HCT116 (cell line): ENCODE results near the gene ASB17. TPM values are rescaled to one million over a fixed set of nuclear protein-coding genes. Genes with fewer than 3 reads are reported as not detected.

Experiments
- ATAC-seq: fragments of 200-7000 bp; cut with Tn5 transposase; 2 replicates; pipeline ENCODE4 v1.9.1; 2020; ENCODE audit warnings: mild to moderate bottlenecking, moderate library complexity
- BruUV-seq: library from RNA; stranded (reverse); fragments of 400-500 nt; replicated peaks from 2 replicates; lab custom pipeline; 2021; lab: Mats Ljungman, UMichigan
- CTCF ChIA-PET: fragments of 300-600 bp; sonication (Branson Sonifier 250); formaldehyde crosslinking; loops from one replicate; lab custom pipeline; 2021; ENCODE audit warnings: antibody characterized with exemption; lab: Charles Lee
- POLR2A ChIA-PET: fragments of 300-600, 350-600 bp; sonication (Branson Sonifier 250); formaldehyde crosslinking; loops from one replicate; lab custom pipeline; 2021; ENCODE audit warnings: antibody characterized with exemption; lab: Charles Lee
- RAD21 ChIA-PET, 2 experiments: fragments of 300-600 bp; sonication (Branson Sonifier 250); formaldehyde crosslinking; loops; one replicate each; lab custom pipeline; 2023; ENCODE audit warnings: low total read pairs in 2 of 2; ENCODE audit not compliant: uncharacterized antibody in 2 of 2, unreplicated experiment in 2 of 2, low non-redundant PET in 1 of 2; lab: Charles Lee
- DNase-seq: peaks from one replicate; pipeline ENCODE4 v3.0.0-alpha.2; 2010; ENCODE audit warnings: low read depth, low spot score
- H2AFZ ChIP-seq: fragments of 200-600 bp; shearing (Covaris generic), sonication (generic); 2 replicates; pipeline ENCODE4 v1.6.1; 2017; ENCODE audit warnings: low read depth, mixed run types, mixed read lengths, antibody characterized with exemption, low read length; ENCODE audit not compliant: poor library complexity, severe bottlenecking
- H3K27ac ChIP-seq: 2 replicates; pipeline ENCODE4 v1.5.1; 2012; ENCODE audit warnings: low read depth, low read length
- H3K27me3 ChIP-seq: fragments of 200-600 bp; sonication (generic); 2 replicates; pipeline ENCODE4 v1.6.1; 2016; ENCODE audit warnings: mixed run types, low read length, mixed read lengths; ENCODE audit not compliant: insufficient read depth
- H3K36me3 ChIP-seq, 2 experiments: fragments of 200-500 bp in 1 of 2; fragments of 200-600 bp in 1 of 2; sonication (Bioruptor generic) in 1 of 2; sonication (generic) in 1 of 2; 2 replicates each; pipeline versions ENCODE4 v1.5.1 to v1.6.1; 2014 to 2016; ENCODE audit warnings: low read length in 2 of 2, inconsistent platforms in 1 of 2, mixed read lengths in 1 of 2, mixed run types in 1 of 2; ENCODE audit not compliant: insufficient read depth in 2 of 2, control insufficient read depth in 1 of 2
- H3K4me1 ChIP-seq, 2 experiments: fragments of 200-600 bp in 1 of 2; sonication (generic) in 1 of 2; 2 replicates each; pipeline versions ENCODE4 v1.5.1 to v1.6.1; 2012 to 2017; ENCODE audit warnings: low read length in 2 of 2, inconsistent platforms in 1 of 2, mild to moderate bottlenecking in 1 of 2, mixed read lengths in 1 of 2, mixed run types in 1 of 2, moderate library complexity in 1 of 2; ENCODE audit not compliant: insufficient read depth in 2 of 2, control insufficient read depth in 1 of 2
- H3K4me2 ChIP-seq: fragments of 200-600 bp; sonication (generic); 2 replicates; pipeline ENCODE4 v1.6.1; 2017; ENCODE audit warnings: mixed run types, low read length, mixed read lengths
- H3K4me3 ChIP-seq, 2 experiments: fragments of 200-600 bp in 1 of 2; sonication (generic) in 1 of 2; replicated peaks in 1 of 2; 2 replicates each; pipeline ENCODE4 v1.5.1; 2011 to 2016; ENCODE audit warnings: low read length in 2 of 2, control low read depth in 1 of 2, low read depth in 1 of 2, mild to moderate bottlenecking in 1 of 2, mixed read lengths in 1 of 2, mixed run types in 1 of 2
- H3K79me2 ChIP-seq: fragments of 200-600 bp; sonication (generic); 2 replicates; pipeline ENCODE4 v1.6.1; 2017; ENCODE audit warnings: mild to moderate bottlenecking, mixed run types, low read length, moderate library complexity, mixed read lengths; ENCODE audit not compliant: insufficient read depth
- H3K9ac ChIP-seq: fragments of 200-600 bp; sonication (generic); 2 replicates; pipeline ENCODE4 v1.6.1; 2016; ENCODE audit warnings: low read length, mixed read lengths
- H3K9me2 ChIP-seq: fragments of 200-600 bp; sonication (generic), shearing (Covaris generic); 2 replicates; pipeline ENCODE4 v1.6.1; 2017; ENCODE audit warnings: mixed run types, mild to moderate bottlenecking, moderate library complexity; ENCODE audit not compliant: insufficient read depth
- H3K9me3 ChIP-seq, 2 experiments: fragments of 200-500 bp in 1 of 2; fragments of 200-600 bp in 1 of 2; sonication (Bioruptor generic) in 1 of 2; sonication (generic) in 1 of 2; 2 replicates each; pipeline ENCODE4 v1.6.1; 2014 to 2017; ENCODE audit warnings: low read length in 2 of 2, mixed read lengths in 2 of 2, inconsistent platforms in 1 of 2, low read depth in 1 of 2, mild to moderate bottlenecking in 1 of 2, mixed run types in 1 of 2, moderate library complexity in 1 of 2; ENCODE audit not compliant: control insufficient read depth in 1 of 2, insufficient read depth in 1 of 2
- H4K20me1 ChIP-seq: fragments of 200-600 bp; sonication (generic), shearing (Covaris generic); 2 replicates; pipeline ENCODE4 v1.6.1; 2017; ENCODE audit warnings: mixed run types, mild to moderate bottlenecking, moderate library complexity; ENCODE audit not compliant: insufficient read depth
- CEBPB ChIP-seq: IDR thresholded peaks from 2 replicates; pipeline ENCODE4 v1.6.1; 2012; ENCODE audit warnings: low read depth
- ELF1 ChIP-seq: IDR thresholded peaks from 2 replicates; pipeline ENCODE4 v1.6.1; 2012; ENCODE audit warnings: low read depth, borderline replicate concordance
- EZH2 ChIP-seq: fragments of 200-600 bp; sonication (generic); IDR thresholded peaks from 2 replicates; pipeline ENCODE4 v1.6.1; 2017; ENCODE audit warnings: antibody characterized with exemption, mixed run types
- EZH2phosphoT487 ChIP-seq: fragments of 200-600 bp; IDR thresholded peaks from 2 replicates; pipeline ENCODE4 v1.6.1; 2018; ENCODE audit warnings: antibody characterized with exemption, borderline replicate concordance
- RAD21 ChIP-seq: IDR thresholded peaks from 2 replicates; pipeline ENCODE4 v1.6.1; 2012; ENCODE audit warnings: low read depth, mild to moderate bottlenecking
- REST ChIP-seq: IDR thresholded peaks from 2 replicates; pipeline ENCODE4 v1.6.1; 2012; ENCODE audit warnings: low read depth
- SP1 ChIP-seq: IDR thresholded peaks from 2 replicates; pipeline ENCODE4 v1.6.1; 2012; ENCODE audit warnings: low read depth
- SRF ChIP-seq: IDR thresholded peaks from 2 replicates; pipeline ENCODE4 v1.6.1; 2012; ENCODE audit warnings: low read depth
- YY1 ChIP-seq: IDR thresholded peaks from 2 replicates; pipeline ENCODE4 v1.6.1; 2011; ENCODE audit warnings: low read length, low read depth, moderate library complexity, mild to moderate bottlenecking; ENCODE audit not compliant: insufficient replicate concordance; ENCODE audit errors: extremely low read depth
- intact Hi-C: fragments of 100-400 bp; cut with micrococcal nuclease; formaldehyde crosslinking; loops from 2 replicates; pipeline ENCODE4 v1.10.0; 2022
- total RNA-seq: library from RNA; stranded (reverse); gene quantifications from one replicate; pipeline ENCODE4 v1.2.1, GENCODE V29; 2021; ENCODE audit not compliant: unreplicated experiment
- TF ChIP-seq, protein P1 (sequence below): IDR thresholded peaks from 2 replicates; pipeline ENCODE4 v1.6.1; 2012

The ASB17 gene
- total RNA-seq, 1 experiment from 2014 or later, result not detected

GRCh38 chr1:75922698-75923097 is 9.5 kb downstream of the ASB17 start:
- Histone ChIP-seq H3K79me2 (no peaks in the 10 kb centered on the region), H3K9ac (no peak overlapping the region), H3K27ac (no peak overlapping the region), H3K4me3 (no peak overlapping the region), H3K9me2 (no peaks in the 10 kb centered on the region), H3K9me3 (no peaks in the 10 kb centered on the region), H3K4me1 (no peaks in the 10 kb centered on the region), H3K4me2 (no peak overlapping the region), H3K36me3 (no peaks in the 10 kb centered on the region), H4K20me1 (no peaks in the 10 kb centered on the region), H3K27me3 (no peaks in the 10 kb centered on the region), H2AFZ (no peak overlapping the region)
- DNase-seq (no peak), ATAC-seq (no peak)
- no TSS peak for BruUV-seq
- ChIA-PET RAD21 (no interaction called here), CTCF (no interaction called here), POLR2A (no interaction called here)
- intact Hi-C loops, result no loop called here
- no peak for TF ChIP-seq SP1
- TF ChIP-seq, all 23 proteins: peak for 0

DNA sequence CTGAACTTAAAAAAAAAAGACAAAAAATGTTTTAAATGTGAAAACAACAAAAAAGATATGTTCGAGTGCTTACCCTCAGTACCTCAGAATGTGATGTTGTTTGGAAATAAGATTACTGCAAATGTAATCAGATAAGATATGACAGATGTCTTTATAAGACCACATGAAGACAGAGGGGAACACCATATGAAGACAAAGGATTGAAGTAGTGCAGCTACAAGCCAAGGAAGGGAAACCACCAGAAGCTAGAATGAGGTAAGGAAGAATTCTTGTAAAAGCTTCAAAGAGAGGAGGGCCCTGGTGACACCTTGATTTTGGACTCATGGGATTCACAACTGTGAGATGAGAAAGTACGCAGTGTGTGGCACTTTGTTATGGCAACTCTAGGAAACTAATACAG is 15.4 kb downstream of the ASB17 start:
- H3K4me3 ChIP-seq, result no peak overlapping the region
- no peaks in the 10 kb centered on the region for H4K20me1 ChIP-seq
- H3K4me1 ChIP-seq, result no peaks in the 10 kb centered on the region
- no peak overlapping the region for H3K27ac ChIP-seq
- ChIA-PET POLR2A (no interaction called here), CTCF (no interaction called here), RAD21 (no interaction called here)
- H3K27me3 ChIP-seq, result no peaks in the 10 kb centered on the region
- H3K9me2 ChIP-seq, result no peaks in the 10 kb centered on the region
- no peak overlapping the region for H3K4me2 ChIP-seq
- no peak overlapping the region for H2AFZ ChIP-seq
- BruUV-seq, result no TSS peak
- no peaks in the 10 kb centered on the region for H3K9me3 ChIP-seq
- DNase-seq (no peak), ATAC-seq (no peak)
- no peaks in the 10 kb centered on the region for H3K36me3 ChIP-seq
- intact Hi-C loops, result no loop called here
- TF ChIP-seq CEBPB (no peak), EZH2phosphoT487 (no peak), ELF1 (no peak), RAD21 (no peak), REST (no peak), YY1 (no peak), SRF (no peak), EZH2 (no peak)
- TF ChIP-seq, protein P1, sequence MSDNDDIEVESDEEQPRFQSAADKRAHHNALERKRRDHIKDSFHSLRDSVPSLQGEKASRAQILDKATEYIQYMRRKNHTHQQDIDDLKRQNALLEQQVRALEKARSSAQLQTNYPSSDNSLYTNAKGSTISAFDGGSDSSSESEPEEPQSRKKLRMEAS, result no peak
- no peak overlapping the region for H3K9ac ChIP-seq
- no peaks in the 10 kb centered on the region for H3K79me2 ChIP-seq
